K562 treated with DMSO at 1 percent for 12 hours (cell line): ENCODE results near the gene SPATA21. TPM values are rescaled to one million over a fixed set of nuclear protein-coding genes. Genes with fewer than 3 reads are reported as not detected.

Source experiments
- total RNA-seq: library from RNA; unstranded; fragments of 300-600 nt; gene quantifications from 2 replicates; pipeline ENCODE4 v1.2.3, GENCODE V29; 2022; ENCODE audit not compliant: insufficient read depth

SPATA21 gene
- total RNA-seq = not detected in 2 replicates

GRCh38 chr1:16436946-16437474 is at the start of gene SPATA21:
SPATA21 (minus strand) TSS chr1:16437424; CDS start chr1:16431371, 6,053 bp downstream.

GRCh38 chr1:16440470-16441281 is 3.5 kb upstream of the SPATA21 start, which contains the start of gene NECAP2:
NECAP2 (plus strand) TSS chr1:16440724; CDS start chr1:16440762, 38 bp downstream.

GRCh38 chr1:16366722-16367257 is 70.4 kb downstream of the SPATA21 start, which contains the start of gene SZRD1:
SZRD1 (plus strand) TSS chr1:16367242; CDS start chr1:16367258, 16 bp downstream.

GRCh38 chr1:16351994-16352841 is 85.0 kb downstream of the SPATA21 start, which contains the start of gene FBXO42:
FBXO42 (minus strand) TSS chr1:16352480; CDS start chr1:16315418, 37,062 bp downstream.

Other genes starting within 250 kb of the SPATA21 start
- 10.7 and 16.3 TPM in 2 replicates for gene ARHGEF19, start 224.8 kb downstream of the SPATA21 start, total RNA-seq
- gene CPLANE2, start 200.2 kb downstream of the SPATA21 start, total RNA-seq = 4.7 and 7.3 TPM in 2 replicates
- 18.4 and 32.5 TPM in 2 replicates for gene FBXO42, start 84.9 kb downstream of the SPATA21 start, total RNA-seq
- gene SZRD1, start 70.2 kb downstream of the SPATA21 start, total RNA-seq = 80.1 and 131 TPM in 2 replicates
- gene NECAP2, start 3.3 kb upstream of the SPATA21 start, total RNA-seq = 81.0 and 82.1 TPM in 2 replicates
- gene RNU1-1, start 76.9 kb upstream of the SPATA21 start, total RNA-seq = not detected in 2 replicates
- 11.0 and 64.3 TPM in 2 replicates for gene NBPF1, start 176.1 kb upstream of the SPATA21 start, total RNA-seq
- gene RNU1-3, start 229.5 kb upstream of the SPATA21 start, total RNA-seq = not detected in 2 replicates